T-helper 22 cell (primary cell): ENCODE results near the gene LUZP1.

Experiments
- DNase-seq: peaks from one replicate; pipeline ENCODE4 v3.0.0-alpha.2; 2020; ENCODE audit warnings: low read depth

LUZP1 gene

DNA sequence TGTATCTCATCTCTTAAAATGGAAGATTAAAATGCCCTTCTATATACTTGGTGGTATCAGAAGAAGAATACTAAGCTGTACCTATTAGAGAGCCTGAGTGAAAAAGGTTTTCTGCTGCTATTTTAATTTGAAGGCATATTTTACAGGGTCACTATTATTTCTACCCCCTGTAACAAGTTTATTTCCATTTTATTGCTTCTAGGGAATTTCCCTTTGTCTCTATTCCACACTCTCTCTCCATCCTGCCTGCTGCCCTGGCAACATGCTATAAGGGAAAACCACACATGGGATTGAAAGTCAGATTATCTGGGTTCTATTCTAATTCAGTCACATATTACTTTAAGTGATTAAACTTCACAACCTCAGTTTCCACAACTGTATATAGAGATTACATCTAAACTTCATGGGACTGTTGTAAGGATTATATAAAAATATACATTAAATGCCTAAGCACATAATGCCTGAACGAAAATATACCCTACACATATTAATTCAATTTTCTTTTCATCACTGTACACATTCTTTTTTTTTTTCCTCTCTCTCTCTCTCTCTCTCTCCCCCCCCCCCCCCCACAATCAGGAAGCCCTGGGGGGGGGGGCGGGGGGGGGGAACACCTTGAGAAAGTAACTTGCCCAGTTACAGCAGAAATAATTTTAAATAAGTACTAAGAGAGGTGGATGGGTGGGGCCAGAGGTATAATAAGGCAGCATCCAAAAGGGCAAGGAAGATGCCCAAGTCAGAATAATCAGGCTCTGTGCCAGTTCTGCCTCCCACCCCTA lies 51.5 kb downstream of the LUZP1 start:
- no peak for DNase-seq

DNA sequence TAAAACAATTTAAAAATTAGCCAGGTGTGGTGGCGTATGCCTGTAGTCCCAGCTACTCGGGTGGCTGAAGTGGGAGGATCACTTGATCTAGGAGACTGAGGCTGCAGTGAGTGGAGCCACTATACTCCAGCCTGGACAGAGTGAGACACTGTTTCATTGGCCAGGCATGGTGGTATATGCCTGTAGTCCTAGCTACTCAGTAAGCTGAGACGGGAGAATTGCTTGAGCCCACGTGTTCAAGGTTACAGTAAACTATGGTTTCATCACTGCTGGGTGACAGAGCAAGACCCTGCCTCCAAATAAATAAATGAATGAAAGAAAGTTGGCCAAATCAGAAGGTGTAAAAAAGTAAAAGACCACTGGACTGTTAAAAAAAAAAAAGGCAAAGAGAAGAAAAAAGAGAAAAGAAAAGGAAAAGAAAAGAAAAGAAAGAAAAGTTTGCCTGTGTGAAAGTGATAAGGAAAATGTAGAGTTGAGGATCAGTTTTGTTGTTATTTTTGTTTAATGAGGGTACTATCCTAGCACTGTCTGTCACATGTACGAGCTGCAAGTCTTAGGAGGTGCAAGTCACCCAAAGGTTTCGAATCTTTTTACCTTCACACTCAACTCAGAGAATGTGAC lies 52.3 kb downstream of the LUZP1 start:
- no peak for DNase-seq

DNA sequence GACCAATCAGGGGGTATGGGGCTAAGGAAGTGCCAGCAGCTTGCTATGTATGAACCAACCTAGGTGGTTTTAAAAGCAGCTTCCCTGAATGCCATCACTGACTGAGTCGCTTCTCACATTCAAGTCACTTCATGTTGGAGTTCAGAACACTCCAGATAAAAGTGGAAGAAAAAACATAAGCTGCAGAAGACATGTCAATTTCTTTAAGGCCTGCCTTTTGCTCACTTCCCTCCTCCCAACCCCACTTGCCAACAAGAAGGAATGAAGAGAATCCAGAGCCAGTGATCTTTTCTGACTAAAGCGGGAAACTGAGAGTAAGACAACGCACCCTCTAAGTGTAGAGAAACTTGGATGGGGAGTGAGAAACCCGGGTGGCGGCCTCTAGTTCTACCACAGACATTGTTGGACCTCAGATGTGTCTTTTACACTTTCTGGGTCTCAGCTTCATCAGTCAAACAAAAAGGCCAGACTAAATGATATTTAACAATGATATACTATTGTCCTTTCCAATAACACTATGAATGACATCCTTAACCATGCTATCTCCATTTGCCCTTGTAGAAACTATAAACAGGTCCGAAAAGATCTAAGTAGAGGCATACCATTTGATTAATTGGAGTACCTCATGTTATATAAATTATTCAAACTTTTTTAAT lies 54.1 kb downstream of the LUZP1 start:
- no peak for DNase-seq

DNA sequence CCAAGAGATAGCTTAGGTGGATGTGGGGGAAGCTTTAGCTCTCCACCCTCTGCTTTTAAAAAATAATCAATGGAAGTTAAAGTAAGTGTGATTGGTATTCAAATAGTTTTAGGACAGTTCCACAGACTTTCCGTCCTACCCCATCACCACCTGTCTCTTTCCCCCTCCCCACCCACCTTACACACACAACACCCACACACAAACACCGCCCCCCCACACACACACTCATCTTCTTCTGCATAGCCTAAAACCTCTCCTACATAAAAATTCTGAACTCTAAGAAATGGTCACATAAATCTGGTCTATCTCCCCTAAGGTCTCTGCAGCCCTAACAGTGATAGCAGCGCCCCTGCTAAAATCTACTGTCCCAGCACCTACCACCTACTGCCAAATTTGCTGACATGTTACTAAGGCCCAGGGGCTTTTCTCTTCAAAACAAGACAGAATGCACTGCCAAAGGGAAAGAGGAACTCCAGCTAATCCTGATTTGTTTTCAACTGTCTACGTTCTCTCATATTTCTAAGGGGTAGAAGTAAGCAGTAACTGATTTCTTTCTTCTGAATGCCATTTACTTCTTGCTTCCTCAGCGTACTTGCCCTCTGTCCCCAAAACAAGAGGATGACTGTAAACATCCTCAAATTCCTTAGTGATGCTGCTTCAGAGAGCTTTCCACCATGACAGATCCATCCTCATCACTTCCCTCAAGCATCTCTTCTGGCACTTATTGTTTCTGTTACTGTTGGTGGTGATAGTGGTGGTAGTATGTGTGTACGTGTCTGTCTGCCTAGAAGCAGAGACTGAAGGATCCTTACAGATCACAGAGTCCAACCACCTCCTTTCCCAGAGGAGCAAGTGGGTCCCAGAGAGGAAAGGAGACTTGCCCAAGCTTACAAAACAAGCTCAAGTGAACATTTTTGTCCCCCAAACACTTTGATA lies 56.8 kb downstream of the LUZP1 start:
- no peak for DNase-seq

DNA sequence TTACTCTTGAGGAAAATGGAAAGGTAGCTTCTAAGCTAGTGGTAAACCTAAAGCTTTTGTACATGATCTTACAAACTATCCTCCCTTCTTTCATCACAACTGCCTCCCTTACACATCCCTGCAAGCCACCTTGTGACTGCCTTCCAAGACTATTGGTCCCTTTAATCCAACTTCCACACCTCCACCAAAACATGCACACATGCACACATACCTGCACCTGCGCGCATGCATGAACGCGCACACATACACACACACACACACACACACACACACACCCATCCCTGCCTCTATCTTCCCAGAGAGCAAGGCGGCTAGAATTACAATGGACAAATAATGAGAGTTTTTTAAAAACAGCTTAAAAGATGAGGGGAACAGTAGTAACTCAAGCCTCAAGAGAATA lies 58.3 kb downstream of the LUZP1 start:
- no peak for DNase-seq

DNA sequence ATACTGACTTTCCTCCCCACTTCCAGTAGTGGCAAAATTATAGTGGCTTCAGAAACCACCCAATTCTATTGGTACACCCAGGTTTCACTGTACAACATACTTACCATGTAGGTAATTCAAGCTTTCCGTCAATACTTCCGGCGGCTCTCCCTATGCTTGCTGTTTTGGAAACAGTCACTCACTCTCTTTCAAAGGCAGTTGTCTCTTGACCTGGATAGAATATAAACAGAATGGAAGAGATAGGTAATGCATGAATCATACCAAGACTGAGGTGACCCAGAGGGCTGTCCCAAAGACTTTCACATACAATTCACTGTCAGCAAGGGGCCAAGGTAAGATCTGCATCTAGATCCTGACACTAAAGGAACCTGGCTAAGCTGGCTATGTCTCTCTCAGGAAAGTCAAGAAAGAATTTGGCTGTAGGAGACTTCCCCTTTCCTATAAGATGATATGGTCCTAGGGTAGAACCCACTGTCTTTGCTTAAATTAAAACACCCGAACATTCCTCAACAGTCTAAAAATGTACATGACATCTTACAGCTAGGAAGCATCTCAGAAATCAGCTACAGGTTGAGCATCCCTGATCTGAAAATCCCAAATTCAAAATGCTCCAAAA lies 59.6 kb downstream of the LUZP1 start:
- no peak for DNase-seq

DNA sequence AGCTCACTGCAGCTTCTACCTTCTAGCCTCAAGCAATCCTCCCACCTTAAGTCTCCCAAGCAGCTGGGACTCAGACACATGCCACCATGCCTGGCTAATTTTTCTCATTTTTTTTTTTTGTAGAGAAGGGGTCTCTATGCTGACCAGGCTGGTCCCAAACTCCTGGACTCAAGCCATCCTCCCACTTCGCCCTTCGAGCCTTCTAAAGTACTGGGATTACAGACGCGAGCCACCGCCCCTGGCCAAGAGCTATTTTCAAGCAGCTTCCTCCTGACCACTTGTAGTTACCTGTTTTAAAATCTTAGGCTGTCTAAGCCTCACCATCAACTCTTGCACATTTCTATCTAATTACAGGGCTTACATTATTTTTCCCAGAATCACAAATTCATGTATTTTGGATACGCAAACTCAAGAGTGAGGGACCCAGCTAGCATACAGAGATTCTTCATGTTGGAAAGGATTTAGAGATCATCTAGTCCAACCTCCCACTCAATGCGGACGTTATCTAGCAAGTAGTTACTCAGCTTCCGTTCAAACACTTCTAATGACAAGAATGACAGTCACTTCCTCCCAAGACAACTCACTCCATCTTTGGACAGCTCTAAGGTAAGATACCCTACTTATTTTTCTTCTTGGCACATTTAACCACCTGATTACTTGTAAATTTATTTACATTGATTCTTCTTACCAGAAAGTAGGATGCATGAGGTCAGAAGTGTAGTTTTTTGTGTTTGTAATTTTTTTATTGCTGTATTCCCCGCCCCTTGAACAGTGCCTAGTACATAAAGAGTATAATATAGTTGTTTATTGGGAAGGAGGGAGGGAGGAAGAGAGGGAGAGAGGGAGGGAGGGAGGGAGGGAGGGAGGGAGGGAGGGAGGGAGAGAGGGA lies 65.4 kb downstream of the LUZP1 start:
- peak; percentile 12 for DNase-seq

DNA sequence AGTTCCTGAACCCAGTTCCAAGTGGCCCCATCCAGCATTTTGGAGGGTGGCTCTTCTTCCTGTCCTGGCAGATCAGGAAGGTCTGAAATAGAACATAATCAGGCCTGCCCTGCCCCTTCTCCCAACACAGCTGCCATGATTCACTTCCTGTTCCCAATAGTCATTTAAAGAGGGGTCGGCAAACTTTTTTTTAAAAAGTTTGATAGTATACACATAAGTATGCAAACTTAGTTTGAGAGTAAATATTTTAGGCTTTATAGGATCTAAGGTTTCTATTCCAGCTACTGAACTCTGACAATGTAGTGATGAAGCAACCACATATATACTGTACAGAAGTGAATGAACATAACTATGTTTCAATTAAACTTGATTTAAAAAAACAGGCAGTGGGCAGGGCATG lies 66.4 kb downstream of the LUZP1 start:
- no peak for DNase-seq

DNA sequence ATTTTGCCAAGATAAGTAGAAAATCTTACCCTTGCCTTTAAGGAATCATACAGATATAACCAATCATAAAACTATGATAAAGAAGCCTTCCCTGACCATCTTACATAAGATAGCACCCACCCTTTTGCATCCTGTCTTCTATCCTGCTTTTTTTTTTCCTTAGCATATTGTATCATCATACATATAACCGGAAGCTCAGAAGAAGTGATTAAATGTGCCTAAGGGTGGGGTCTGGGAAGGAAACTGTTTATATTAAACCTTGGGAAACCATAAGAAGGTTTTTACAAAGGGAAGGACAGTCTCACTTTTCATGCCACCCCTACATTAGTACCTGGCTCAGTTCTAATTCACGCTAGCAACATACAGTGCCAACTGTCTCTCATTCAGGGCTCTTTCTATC lies 66.8 kb downstream of the LUZP1 start:
- no peak for DNase-seq

DNA sequence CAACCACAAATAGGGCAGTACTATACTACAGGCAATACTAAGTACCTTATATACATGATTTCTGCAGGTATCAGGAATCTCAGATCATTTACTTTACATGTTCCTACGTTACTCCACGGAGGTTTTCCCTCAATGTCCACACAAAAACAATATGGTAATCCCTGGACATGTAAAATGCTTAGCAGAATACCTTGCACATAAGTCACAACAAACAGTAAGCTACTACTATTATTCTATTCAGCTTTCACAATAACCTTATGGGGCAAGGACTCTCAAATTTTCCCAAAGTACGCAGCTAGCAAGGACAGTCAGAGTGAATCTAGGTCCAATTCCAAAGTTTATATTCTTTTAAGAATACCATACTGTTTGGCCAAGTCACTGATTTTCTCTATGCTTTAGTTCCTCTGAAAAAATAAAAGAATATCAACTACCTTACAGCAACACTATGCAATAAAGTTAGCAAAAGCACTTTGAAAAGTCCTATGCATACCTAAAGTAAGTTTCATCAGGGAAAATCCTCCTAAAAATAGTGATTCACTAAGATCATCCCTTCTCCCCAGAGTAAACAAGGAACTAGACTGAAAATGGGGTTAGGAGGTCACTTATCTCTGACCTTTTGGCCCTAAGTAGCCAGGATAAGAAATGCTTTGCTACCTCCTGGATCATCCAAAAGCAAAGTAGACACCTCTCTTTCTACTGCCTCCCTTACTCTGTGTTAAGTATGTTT lies 67.4 kb downstream of the LUZP1 start:
- no peak for DNase-seq

DNA sequence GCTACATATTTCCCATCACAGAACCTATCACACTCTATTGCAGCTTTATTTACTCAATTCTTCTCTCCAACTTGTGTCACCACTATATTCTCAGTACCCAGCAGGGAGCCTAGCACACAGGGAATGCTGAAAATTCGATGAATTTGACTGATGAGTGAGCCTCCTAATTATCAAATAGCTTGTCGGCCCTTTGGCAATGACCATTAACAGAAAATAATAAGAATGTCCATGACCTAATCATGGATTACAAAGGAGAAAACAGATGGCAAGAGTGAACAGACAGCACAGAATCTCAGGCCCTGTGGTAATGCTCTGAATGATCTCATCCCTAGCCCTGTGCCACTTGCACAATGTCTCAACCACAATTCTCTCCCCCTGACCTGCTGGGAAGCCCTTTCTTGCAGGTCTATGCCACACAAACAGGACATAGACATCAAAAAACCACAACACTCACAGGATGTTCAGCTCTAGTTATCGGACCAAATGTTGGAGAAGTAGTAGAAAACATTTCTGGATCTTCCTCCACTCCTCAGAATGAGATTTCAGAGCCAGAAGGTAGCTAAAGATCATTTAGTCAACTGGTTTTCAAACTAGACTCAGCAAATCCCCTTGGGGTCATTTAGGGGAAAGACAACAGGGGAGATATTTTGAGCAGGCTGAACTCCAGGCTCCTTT lies 68.4 kb downstream of the LUZP1 start:
- DNase-seq: peak; percentile 27

DNA sequence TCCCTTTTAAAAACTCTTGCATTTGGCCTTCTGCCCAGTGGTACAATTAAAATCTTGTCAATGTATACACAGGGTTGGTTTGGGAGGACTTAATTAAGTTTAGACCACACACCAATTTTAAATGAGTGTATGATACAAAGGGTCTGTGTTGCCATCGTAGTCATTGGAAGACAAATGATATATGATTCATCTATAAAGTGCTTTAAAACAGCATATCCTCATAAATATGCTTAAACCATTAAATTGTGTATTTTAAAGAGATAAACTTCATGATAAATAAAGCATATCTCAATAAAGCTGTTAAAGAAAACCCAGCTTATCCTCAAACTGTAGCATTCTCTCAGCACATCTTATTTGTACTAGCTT lies 69.5 kb downstream of the LUZP1 start:
- DNase-seq: no peak

DNA sequence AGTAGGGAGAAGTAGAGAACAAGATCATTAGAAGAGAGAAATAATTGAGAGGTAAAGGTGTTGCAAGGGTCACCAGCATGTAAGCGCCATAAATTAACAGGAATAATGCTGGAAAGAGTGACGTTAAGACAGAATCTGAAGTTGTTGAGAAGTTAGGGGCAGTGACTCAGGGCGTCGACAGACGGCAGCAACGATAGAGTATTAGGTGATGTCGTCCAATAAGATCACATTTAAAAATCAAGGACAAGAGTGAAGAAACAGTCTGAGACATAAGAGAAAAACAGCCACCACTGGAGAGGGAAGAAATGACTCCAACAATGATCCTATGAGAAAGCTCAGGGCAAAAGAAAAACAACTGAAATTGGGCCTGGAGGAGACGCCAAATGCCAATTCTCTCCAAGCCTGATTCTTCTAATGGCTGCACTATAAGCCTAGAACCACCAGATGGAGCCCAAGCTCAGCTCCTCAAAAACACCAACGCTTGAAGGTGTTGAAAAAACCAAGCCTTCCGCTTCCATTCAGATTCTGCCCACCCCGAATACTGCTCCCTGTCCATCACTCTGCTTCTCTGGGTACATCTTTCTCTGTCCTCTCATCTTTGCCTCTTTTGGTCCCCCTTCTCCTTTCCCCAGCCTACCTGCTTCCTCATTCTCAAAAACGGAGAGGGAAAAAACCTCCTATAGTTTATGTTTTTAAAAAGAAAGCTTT lies 70.0 kb downstream of the LUZP1 start:
- peak; percentile 25 for DNase-seq

DNA sequence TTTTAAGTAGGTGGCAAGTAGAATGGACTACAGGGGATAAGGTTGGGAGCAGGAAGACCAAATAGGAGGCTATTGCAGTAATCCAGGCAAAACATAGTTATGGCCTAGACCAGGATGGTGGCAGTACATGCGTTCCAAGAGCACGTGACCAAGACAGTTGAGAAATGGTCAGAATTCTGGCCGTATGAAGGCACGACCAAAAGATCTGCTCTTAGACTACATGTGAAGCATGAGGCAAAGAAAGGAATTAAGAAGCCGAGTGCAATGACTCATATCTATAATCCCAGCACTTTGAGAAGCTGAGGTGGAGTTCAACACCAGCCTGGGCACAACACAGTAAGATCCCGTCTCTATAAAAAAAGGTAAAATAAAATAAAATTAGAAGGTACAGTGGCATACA lies 71.3 kb downstream of the LUZP1 start:
- no peak for DNase-seq

DNA sequence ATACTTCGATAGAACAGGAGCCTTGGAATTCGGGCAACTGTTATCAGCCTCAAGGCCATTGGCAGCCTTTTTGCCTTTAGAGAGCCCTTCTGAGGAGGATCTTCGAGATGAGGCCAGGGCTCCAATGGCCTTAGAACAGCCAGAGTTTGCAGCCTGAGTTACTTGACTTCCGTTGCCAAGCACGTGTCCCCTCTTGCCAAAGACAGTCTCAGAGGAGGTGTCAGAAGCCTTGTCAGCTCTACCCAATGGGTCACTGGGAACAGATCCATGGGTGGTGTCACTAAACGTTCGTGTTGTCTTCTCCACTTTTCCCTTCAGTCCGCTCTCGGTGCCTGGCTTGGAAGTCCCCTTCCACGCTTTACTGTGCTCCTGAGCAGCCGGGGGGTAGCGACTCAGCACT lies 76.2 kb downstream of the LUZP1 start:
- no peak for DNase-seq

DNA sequence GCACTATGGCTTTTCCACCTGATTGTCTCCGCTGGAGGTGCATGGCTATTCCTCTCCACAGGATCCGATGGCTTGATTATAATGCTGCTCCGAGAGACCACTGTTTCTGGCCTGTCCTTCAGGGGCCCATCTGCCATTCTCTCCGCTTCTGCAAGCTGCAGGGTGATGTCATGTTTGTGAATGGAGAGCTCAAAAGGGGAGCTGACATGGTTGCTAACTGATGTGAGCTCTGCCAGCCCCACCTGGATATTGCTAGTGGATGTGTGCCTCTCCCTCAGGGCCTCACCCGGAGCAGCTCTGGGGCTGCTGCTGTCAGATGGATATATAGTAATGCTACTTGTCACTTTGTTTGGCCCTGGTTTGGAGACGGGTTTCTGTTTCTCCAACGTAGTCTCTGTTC lies 77.1 kb downstream of the LUZP1 start:
- DNase-seq: no peak

DNA sequence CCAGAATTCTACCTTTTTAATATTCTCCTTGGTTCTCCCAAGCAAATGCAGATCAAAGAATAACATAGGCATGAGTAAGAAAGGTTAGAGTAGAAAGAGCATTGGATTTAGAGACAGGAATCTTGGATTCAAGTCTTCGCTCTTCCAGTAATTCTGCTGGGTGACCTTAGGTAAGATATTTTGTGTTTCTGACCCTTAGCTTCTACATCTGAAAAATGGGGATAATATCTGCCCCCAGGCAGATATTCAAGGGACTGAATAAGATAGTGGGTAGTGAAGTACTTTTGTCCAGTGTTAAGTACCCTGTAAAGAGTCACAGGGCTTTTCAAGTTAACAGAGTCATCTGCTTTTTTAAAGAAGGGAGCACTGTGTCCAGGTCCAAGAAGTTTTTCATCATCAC lies 78.6 kb downstream of the LUZP1 start:
- DNase-seq: no peak

DNA sequence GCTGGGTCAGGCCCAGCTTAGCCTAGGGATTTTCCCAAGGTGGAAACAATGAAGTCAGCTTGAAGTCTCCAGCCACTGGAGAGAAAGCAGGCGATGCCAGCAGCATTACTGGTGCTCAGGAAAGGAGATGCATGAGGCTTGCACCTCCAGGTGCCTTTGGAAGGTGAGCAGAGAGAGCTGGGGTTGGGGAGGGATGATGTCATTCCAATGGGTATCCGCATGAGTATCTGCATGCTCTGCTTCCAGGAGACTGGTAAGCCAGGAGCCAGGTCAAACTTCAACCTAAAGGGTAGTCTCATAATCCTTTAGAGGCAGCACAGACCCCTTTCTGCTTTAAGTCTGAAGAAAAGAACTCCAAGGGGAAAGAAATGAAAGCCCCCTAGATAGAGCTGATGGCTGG lies 80.6 kb downstream of the LUZP1 start:
- no peak for DNase-seq

DNA sequence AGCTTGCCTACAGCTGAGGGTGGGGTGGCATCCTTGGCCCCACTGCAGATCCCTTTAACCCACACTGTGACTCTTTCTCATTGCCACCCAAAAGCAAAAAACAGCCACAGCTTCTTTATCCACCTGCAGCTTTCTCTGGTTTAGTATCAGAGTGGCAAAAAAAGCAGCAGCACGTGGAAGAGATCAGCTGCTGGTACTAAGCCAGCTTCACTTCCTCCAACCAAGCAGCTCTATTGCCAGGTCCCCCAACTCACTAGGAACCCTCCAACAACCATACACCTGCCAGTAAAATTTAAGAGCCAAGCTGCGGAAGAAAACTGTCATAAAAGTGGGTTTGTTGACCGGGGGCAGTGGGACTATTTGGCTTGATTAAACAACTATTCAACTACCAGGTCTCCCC lies 83.0 kb downstream of the LUZP1 start:
- DNase-seq: no peak
